ENCODE data around the gene BUB3. TPM values are rescaled to one million over a fixed set of nuclear protein-coding genes. Genes with fewer than 3 reads are reported as not detected.

Gene BUB3
- total RNA-seq, 4 donors from 2014 or later, result 57.2 to 156 (median 99.4) TPM

GRCh38 chr10:123143825-123144168 is 10.4 kb upstream of the BUB3 start:
- DNase-seq, result no peak
- intact Hi-C loops (cut with DNase I; ENCODE audit: low total_unique reads), result no loop called here
- Histone ChIP-seq H3K9me3 (no peaks in the 10 kb centered on the region), H3K27ac (no peak overlapping the region), H3K27me3 (peaks cover 34 to 95% of the 10 kb centered on the region in 2 donors), H3K4me3 (no peak overlapping the region), H3K36me3 (no peaks in the 10 kb centered on the region), H3K4me1 (peaks cover 0 to 5% of the 10 kb centered on the region in 2 donors)
- TF ChIP-seq, protein P1, sequence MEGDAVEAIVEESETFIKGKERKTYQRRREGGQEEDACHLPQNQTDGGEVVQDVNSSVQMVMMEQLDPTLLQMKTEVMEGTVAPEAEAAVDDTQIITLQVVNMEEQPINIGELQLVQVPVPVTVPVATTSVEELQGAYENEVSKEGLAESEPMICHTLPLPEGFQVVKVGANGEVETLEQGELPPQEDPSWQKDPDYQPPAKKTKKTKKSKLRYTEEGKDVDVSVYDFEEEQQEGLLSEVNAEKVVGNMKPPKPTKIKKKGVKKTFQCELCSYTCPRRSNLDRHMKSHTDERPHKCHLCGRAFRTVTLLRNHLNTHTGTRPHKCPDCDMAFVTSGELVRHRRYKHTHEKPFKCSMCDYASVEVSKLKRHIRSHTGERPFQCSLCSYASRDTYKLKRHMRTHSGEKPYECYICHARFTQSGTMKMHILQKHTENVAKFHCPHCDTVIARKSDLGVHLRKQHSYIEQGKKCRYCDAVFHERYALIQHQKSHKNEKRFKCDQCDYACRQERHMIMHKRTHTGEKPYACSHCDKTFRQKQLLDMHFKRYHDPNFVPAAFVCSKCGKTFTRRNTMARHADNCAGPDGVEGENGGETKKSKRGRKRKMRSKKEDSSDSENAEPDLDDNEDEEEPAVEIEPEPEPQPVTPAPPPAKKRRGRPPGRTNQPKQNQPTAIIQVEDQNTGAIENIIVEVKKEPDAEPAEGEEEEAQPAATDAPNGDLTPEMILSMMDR (IDR thresholded peaks at IDR 0.05), result no peak
- no peak for TF ChIP-seq POLR2A (IDR thresholded peaks at IDR 0.05)

GRCh38 chr10:123144697-123145541 is 9.3 kb upstream of the BUB3 start:
- TF ChIP-seq POLR2A (IDR thresholded peaks at IDR 0.05), result no peak
- TF ChIP-seq, protein P1 (IDR thresholded peaks at IDR 0.05), result no peak
- Histone ChIP-seq H3K4me1 (peaks cover 0 to 9% of the 10 kb centered on the region in 2 donors), H3K36me3 (no peaks in the 10 kb centered on the region), H3K27me3 (peaks cover 35 to 93% of the 10 kb centered on the region in 2 donors), H3K9me3 (no peaks in the 10 kb centered on the region), H3K4me3 (no peak overlapping the region), H3K27ac (no peak overlapping the region)
- DNase-seq, result no peak
- intact Hi-C loops (cut with DNase I; ENCODE audit: low total_unique reads), result no loop called here

DNA sequence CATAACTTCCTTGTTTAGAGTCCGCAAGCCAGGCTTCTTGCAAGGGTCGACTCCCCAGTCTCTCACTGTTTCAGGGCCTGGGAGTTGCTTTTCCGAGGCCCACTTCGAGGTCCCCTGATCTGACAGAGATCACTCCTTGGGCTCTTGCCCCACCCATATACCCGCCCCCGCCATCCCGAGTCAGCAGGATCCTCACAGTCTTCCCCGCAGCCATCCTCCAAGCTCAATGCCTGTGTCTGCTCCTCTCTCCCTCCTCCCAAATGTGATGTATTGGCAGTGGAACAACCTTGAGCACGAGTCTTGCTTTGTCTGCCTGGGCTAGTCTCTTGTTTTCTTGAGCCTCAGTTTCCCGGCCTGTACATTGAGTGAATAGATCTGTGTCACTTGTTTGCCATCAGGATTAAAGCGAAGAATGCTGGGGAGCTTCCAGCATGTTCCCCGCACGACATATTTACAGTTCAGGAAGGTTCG is 8.6 kb upstream of the BUB3 start:
- Histone ChIP-seq H3K4me3 (no peak overlapping the region), H3K36me3 (no peaks in the 10 kb centered on the region), H3K4me1 (peaks cover 0 to 10% of the 10 kb centered on the region in 2 donors), H3K9me3 (no peaks in the 10 kb centered on the region), H3K27me3 (peaks cover 36 to 93% of the 10 kb centered on the region in 2 donors), H3K27ac (no peak overlapping the region)
- intact Hi-C loops (cut with DNase I; ENCODE audit: low total_unique reads), result no loop called here
- DNase-seq, result no peak
- TF ChIP-seq POLR2A (IDR thresholded peaks at IDR 0.05), result no peak
- TF ChIP-seq, protein P1 (IDR thresholded peaks at IDR 0.05), result no peak

DNA sequence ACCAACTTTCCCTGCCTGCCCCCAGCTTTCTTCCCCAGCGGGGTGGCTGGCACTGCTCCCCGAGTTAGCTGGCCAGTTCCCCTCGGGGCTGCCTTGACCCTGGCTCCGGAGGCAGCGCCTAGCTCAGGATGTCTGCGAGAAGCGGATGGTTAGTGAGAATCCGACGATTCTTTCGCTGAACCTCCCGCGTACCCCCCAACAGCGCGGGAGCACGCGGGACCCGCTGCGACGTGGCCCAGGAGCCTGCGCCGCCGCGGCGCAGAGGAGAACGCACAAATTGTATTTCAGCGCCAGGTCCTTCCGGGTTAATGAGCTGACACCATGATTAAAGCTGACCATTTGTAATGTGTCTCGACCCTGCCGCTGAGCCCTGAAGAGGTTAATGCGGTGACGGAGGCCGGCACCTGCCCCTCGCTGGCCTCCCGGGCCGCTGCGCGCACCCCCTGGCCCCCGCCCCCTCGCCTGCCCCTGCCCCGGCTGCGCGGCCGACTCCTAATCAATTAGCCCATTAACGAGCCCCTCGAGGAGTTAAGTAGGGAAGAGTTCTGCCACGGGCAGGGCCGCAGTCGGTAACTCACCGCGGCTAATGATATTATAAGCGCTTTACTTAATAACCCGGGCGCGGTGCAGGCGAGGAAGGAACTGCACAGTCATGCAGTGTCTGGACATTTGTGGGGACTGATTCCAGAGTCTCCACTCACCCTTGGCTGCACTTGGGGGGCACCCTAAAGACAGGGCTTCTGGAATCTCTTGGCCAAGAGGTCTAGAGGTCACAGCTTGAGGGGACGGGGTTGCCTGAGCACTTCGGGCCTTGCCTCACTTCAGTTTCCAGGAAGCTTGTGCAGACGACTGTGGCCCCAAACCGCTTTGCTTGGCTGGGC is 7.9 kb upstream of the BUB3 start:
- DNase-seq, result no peak
- no peaks in the 10 kb centered on the region for H3K9me3 ChIP-seq

More for the DNA sequence above, 7.9 kb upstream of the BUB3 start:
- H3K27ac ChIP-seq, result no peak overlapping the region
- intact Hi-C loops (cut with DNase I; ENCODE audit: low total_unique reads), result no loop called here
- H3K4me3 ChIP-seq, result no peak overlapping the region
- H3K4me1 ChIP-seq, result peaks cover 0 to 16% of the 10 kb centered on the region in 2 donors
- TF ChIP-seq, protein P1 (IDR thresholded peaks at IDR 0.05), result no peak
- TF ChIP-seq POLR2A (IDR thresholded peaks at IDR 0.05), result no peak
- H3K27me3 ChIP-seq, result peaks cover 33 to 93% of the 10 kb centered on the region in 2 donors
- H3K36me3 ChIP-seq, result no peaks in the 10 kb centered on the region

Data from uterus (tissue), 4 donors.